ENCODE data around the gene SUGCT. TPM values are rescaled to one million over a fixed set of nuclear protein-coding genes. Genes with fewer than 3 reads are reported as not detected.
A peak's percentile ranks its signal among the peaks of the same experiment; 100 is the strongest.

Gene SUGCT
- total RNA-seq, 1 donor from 2014 or later: 9.9 TPM

DNA sequence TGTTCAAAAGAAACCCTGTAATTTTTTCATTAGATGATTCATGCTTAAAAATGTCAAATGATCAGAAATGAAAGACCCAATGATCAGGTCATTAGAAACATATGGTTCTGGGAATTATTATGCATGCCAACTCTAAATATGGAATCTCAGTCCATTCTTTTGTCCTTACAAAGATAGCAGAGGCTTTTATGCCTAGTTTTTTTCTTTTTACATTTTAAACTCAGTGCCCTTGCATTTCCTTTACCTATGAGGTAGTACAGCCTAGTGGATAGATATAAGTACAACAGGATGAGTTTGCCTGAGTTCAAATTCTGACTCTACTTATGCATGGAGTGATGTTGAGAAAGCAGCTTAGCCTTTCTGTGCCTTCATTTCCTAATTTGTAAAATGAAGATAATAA is 392.9 kb downstream of the SUGCT start:
- DNase-seq: no peak

DNA sequence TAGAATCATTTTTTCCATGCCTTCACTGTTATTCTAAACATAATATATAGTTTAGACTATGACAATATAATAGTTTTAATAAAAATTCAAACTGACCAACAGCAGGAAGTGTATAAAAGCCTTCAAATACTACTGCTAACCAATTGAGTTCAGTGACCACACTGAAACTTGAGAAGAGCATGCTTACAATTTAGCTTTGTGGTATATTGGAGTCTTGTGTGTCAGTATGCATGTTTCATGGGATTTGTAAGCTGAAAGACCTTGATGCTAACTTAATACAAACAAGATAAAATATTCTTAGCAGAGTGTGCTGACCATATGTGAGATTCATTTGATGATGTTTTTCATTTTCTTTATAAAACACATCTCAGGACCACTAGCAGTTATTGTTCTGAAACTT is 395.5 kb downstream of the SUGCT start:
- no peak for DNase-seq

DNA sequence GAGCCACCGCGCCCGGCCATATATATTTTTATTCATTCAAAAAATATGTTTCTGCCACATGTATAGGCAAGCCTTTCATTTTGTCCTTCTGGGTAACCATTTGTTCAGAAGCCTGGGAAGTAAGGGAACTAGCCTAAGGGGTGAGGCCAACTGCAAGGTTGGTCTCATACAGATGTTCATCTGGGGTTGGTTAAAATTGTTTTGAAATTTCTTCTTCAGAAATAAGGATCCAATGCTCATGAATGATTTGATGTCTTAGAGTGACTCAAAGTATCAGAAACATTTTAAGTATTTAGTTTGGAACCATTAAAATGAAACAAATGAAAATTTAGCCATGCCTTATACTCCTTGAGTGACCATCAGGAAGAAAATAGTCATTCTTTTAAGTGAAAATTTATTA is 397.2 kb downstream of the SUGCT start:
- DNase-seq: no peak

DNA sequence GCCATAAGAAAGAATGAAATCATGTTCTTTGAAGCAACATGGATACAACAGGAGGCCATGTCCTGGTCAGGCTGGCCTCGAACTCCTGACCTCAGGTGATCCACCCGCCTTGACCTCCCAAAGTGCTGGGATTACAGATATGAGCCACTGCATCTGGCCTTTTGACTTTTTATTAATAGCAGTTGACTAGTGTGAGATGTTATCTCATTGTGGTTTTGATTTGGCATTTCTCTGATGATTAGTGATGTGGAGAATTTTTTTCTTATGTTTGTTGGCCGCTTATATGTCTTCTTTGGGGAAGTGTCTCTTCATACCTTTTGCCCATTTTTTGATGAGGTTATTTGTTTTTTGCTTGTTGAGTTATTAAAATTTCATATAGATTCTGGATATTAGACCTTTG is 400.9 kb downstream of the SUGCT start:
- no peak for DNase-seq

DNA sequence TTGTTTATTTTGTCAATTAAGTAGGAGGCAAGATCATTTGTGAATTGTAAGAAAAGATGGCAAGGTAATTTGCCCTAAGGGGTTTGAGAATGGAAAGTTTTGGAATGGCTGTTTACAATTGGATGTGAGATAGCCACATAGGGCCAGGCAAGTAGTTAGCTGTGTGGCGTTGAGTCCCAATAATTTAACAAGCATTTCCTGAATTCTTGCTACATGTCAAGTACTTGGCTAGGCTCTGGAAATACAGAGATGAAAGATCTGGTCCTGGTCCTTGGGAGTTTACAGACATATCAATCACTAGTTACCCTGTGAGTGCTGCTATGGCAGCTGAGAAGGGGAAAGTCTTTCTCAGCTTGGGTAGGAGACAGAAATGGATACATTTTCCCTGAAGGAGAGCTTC is 401.6 kb downstream of the SUGCT start:
- DNase-seq: no peak

DNA sequence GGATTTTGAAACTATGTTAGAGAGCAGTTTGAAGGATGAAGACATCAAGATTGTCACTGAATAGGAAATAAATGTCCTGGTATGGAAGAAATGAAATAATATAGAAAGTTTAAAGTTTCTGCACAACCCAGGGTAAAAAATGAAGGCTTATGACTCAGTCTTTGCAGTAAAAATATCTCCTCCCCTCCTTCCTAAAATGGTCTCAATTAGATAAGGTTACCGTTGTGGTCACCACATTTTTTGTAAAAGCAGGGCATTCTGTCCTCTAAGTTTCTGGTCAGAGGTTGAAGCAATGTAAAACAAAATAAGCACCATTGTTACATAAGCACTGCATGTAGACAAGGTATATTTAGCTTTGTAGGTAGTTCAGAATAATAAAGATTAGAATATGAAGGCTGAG is 403.5 kb downstream of the SUGCT start:
- no peak for DNase-seq

DNA sequence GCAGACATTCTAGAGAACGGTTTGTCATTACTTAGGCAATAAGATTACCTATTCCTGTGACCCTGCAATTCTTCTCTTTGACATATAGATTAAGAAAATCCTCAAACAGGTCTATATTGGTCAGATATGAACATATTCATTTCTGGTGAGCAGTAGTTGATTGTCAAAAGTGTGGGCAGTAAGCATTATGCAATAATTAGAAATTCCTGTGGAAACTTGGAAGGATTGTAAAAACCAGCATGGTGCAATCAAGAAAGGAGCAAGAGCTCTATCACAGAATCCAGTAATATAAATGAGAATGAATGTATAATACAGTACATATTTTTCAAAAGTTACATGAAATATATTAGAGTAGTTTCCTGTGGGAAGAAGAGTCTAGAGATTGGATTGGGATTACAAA is 406.5 kb downstream of the SUGCT start:
- DNase-seq: no peak

DNA sequence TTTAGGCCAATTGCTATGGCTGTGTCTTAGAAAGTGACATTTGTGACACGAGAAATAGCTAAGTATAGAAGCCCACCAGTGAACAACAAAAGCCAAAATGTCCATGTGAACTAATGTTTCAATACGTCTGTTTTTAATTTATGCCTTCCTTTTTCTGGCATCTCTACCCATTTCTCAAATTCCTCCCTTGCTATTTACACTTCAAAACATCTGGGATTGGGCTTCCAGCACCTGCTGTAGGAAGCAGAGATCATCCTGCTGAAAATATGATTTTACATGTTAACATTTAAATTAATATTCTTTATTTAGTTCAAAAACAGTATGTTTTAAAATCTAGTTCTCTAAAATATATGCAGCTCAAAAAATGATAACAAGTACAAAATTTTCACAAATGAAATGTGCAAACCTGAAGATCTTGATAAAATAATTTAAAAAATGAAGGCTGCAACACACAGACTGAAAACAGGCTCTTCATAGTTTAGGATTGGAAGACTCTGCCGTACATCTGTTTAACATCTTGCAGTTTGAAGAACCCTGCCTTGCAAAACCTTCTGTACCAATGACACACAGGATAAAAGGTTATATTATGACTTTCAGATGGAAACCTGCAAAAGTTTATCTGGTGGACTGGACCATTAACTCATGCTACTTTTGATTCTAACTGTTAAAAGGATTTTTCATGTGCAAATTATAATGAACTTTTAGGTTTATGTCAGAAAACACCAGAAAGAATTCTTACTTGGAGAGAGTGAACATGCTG is 408.4 kb downstream of the SUGCT start:
- DNase-seq: peak; percentile 35

DNA sequence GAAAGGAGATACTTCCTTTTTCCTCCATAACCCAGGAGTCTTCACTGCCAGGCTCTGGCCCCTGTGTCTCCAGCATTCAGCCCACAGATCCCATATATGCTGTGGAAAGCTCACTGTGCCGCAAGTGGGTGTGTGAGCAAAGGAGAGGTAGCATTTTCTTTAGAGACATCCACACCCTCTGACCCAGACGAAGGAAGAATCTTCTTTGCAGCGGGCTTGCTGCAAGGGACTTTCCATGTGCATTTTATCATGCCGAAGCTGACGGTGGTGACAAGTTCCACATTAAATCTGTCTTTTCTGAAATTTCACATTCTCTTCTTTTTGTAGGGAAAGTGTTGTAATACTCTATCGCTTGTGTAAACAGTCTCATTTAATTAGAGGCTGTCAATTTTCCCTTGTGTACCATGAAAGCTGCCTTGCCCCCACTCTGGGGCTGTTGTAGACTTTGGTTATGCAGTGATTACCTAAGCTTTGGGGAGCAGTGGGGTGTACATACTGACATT is 409.5 kb downstream of the SUGCT start:
- DNase-seq: peak; percentile 32

DNA sequence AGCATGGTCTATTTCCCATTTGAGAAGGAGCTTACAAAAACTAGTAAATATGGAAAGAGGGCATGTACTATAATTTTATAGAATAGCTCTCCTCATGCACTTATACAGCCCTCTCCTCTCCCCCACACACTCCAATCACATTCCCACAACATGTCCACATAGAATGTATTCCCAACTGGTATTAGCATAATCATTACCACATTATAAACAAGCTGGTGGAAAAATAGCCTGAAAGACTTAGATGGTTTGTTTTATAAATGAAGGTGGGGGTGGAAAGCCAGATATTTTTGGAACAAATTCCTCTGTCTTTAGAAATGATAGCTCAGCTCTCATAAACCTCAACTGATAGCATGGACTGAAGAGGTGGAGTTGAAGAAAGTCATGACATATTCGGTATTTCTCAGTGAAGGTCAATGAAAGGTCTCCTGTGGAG is 410.1 kb downstream of the SUGCT start:
- no peak for DNase-seq

DNA sequence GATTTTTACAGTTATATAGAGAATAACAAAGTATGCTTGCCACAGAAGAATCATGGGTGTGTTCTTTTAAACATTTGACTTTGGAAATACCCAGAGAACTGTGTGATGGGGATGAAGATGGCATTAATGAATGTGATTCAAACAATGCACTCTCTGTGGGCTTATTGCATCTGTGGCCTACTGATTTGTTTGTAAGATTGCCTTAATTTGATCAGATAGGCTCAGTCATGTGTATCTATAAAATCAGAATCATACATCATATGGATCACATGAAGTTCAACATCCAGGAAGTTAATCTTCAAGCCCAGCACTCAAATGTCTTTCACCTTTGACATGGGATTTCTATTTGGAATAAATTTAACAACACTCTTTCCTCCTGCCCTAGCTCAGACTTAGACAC is 410.9 kb downstream of the SUGCT start:
- no peak for DNase-seq

DNA sequence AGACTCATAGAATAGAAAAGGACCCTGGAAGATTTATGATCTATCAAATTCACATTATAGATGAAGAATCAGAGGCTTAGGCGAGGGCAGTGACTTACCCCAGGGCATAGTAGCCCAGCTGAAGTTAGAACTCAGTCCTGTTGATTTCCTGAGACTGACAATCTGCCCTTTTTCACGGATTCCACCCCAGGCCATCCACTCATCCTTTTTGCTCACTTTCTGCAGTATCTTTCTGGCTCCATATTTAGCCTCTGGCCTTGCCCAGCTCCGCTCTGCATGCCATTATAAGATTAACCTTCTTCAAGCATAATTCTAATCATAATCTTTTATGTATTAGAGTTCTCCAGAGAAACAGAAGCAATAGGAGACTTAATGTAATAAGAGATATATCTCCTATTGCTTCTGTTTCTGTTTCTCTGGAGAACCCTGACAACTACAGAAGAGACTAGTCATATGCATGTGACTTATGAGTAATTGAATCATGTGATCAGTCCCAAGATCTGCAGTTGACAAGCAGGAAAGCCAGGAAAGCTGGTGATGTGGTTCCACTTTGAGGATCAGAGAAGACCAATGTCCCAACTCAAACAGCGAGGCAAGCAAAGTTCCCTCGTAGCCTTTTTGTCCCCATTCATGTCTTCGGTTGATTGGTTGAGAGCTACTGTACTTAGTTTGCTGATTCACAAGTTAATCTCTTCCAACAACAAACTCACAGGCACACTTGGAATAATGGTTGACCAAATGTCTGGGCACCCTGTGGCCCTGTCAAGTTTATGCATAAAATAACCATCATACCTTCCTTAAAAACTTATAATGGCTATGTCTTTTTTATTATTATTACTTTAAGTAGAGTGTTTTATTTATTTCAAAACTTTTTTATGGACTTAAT is 412.1 kb downstream of the SUGCT start:
- no peak for DNase-seq

DNA sequence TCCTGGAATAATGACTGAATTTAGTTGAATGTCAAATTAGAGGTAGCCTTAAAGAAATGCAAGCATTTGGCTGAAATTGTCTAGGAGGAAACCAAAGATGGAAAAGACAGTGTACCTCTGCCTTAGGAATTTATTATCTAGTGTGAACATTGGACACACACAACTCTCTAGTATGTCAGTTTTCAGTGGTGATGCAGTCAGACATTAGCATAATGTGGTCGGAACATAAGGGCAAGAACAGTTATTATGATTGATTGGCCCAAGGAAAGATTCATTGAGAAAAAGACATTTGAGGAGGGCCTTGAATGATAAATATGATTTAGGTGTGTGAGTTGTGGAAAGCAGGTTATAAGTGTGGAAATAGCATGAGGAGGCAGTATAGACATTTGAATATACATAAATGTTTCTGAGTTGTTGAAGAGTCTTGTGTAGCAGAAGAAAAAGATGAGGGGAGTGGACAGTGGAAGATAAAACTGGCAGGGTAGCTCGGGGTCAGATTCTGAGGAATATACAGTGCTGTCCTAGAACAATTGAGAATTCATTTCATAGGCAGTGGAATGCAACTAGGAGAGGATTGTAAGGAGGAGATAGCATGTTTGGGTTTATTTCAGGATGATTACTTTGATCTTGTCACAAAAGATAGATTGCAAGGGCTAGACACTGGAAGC is 414.7 kb downstream of the SUGCT start:
- DNase-seq: no peak

DNA sequence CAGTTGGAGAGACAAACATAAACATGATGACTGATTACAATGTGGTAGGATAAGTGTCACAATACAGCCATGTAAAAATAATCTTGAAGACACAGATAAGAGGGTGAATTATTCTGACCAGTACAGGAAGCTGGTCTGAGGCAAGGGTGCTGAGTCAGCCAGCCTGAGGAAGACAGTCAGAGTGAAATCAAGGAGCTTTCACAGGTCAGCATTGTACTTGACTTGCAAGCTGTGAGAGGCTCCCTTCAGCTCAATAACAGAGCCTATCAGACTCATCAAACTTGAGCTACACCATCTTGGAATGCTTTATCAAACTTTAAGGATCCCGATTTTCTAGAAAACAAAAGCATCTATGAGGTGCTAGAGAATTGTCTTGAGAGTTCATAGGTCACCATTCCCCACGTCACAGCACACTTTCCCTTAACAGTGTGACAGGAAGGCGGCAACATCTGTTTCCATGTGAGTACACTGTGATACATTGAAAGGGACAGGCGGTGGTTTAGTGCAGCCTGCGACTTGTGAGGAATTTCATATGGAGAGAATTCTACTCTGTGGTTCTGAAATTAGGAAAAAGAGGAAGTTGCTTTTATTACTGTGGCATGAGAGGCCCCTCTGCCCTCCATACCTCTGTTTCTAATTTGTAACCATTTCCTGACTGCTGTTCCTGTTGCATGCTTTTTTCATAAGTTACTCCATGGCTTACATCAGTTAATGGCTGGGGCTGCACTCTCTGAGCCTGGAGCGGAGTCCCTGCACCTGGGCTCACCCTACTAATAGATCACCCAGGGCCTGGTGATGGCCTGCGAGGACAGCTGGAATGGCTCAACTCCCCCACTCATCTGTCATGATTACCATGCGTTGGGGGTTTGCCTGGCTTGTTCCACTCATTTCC is 417.1 kb downstream of the SUGCT start:
- no peak for DNase-seq

DNA sequence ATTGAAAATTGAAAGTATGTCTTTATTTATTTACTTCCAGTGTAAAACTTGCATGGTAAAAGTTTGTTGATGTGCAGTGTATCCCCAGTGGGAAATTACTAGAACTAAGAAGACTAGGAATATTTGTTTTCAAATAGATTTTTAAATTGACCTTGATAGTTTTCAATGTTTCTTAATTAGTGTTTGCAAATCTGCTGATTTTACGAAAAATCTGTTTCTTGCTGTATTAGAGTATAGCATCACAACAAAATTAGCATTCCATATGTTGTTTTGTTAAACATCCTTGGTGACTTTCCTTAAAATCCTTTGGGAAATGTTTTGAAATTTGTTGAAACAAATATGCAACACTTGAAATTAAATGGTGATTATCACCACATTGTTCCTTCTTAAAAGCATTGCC is 425.9 kb downstream of the SUGCT start:
- DNase-seq: no peak

DNA sequence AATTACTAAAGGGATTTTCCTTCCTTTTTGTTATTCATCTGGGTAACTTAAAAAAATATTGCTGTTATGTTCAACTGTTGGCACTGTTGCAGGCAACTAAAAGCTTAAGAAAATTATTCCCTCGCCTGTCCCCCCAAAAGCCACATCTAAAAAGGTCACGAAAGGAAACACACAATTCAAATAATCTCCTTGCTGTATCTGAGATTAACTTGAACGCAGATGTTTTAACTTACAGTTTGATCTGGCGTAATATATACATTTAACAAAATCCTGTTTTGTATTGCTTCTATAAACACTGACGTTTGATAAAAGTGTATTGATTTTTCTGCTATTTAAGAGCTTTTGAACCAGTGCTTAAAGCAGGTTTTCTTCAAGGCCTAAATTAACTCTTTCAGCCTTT is 432.1 kb downstream of the SUGCT start:
- no peak for DNase-seq

DNA sequence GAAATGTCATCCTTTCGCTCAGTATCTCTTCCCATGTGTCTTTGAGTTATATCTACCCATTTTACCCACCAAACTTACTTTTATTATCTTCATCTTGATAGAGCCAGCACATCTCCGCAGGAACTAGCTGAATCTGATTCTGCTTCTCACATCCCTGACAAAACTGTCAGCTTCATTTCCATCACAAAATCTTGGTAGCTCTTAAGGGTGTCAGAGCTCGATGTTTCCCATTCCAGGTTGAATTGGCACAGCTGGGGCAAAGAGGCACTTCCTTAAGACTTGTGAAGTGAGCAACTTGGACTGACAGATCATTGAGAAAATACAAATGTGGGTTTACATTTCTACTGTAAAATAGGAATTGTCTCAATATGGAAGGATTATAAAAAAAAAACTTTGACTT is 434.5 kb downstream of the SUGCT start:
- DNase-seq: no peak

DNA sequence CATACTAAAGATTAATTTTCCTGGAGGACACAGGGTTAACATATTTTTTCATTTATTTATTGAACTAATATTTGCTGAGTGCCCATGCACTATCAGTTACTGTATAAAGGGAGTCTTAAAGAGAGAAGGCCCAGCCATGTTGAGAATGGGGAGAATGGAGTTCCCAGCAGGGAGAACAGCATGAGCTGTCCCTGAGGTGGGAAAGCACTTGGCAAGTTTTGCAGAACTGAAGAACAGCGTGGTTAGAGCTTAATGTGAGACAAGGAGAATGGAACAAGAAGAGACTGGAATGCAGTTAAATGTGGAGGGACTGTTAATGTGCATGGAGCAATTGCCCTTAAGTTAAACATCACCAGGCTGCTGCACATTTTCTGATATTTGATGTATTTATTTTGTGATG is 435.4 kb downstream of the SUGCT start:
- DNase-seq: no peak

DNA sequence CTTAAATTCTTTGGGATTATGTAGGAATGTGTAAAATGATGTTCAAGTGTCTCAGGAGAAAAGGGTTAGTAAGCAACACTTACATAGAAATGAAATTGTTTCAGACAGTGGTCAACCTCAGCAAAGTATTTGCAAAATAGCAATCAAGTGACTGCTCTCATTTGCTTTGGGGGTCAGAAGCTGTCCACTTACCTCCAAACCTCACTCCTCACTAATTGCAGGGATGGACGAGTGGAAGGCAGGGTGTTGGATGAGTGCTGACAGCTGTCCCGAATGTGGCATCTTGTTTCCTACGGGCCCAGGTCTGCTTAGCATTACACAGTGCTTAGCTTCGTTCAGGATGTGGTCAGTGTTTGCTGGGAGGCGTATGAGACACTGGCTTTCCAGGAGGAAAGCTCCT is 437.0 kb downstream of the SUGCT start:
- peak; percentile 46 for DNase-seq

DNA sequence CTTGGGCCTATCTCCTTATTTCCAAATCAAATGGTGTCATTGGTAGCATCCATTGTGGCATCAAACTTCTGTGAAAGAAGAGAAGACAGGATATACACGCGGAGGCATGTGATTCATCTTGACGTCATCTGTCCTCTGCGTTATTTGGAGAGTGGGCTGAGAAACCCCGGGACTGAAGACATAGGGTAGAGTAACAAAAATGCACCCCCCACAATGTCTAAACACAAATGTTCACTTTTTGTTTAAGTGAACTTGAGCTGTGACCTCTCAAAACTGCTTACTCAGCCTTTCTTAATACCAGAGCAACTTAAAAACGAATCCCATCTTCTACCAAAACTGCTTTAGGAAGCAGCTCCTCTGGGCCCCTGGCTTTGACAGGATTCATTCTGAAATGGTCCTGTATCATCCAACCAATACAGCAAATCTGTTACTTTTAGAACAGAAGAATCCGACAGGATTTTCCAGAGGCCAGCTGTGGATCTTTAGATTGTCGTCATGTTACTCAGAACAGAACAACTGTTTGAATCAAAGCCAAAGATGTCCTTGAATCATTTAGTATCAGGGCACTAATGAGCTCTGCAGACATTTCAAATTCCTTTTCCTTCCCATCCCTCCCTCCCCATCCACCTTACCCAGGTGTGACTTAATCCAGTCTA is 438.1 kb downstream of the SUGCT start:
- DNase-seq: peak; percentile 87

DNA sequence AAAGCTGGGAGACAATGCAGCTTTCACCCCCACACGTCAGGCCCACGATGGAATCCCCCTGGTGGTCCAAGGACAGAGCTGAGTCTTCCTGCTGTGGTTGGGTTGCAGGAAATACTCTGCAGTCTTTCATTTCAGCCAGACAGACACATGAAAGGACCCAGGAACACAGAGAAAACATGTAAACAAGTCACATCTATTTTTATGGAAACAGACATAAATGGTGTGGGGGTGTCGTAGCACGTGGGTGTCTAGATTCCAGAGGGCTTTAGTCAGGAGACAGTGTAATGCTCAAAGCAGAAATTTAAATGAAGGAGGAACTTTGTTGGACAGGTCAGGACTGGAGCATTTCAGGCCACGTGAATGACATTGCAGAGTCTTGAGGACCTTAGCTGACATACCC is 444.6 kb downstream of the SUGCT start:
- no peak for DNase-seq
